GM19043 (cell line): Measurements from ENCODE around the gene SCRN2.

ENCODE experiments used
- ATAC-seq: cut with Tn5 transposase; IDR thresholded peaks from one replicate; pipeline ENCODE4 v1.9.1; 2021; ENCODE audit warnings: low read depth; ENCODE audit not compliant: unreplicated experiment

SCRN2 gene

GRCh38 chr17:47847341-47848197 is 6.5 kb upstream of the SCRN2 start:
- no peak for ATAC-seq

- no peak for ATAC-seq
Measured at GRCh38 chr17:47846716-47847340, 5.8 kb upstream of the SCRN2 start.

- ATAC-seq, result no peak
Measured at GRCh38 chr17:47845716-47846075, 4.6 kb upstream of the SCRN2 start.

GRCh38 chr17:47844814-47845715 is 4.0 kb upstream of the SCRN2 start:
- no peak for ATAC-seq

GRCh38 chr17:47844227-47844626 is 3.2 kb upstream of the SCRN2 start:
- no peak for ATAC-seq

GRCh38 chr17:47843391-47843730 is 2.3 kb upstream of the SCRN2 start:
- ATAC-seq, result no peak

- ATAC-seq, result no peak
Measured at GRCh38 chr17:47841488-47842291, 617 bp upstream of the SCRN2 start.

GRCh38 chr17:47840001-47840741 is 902 bp downstream of the SCRN2 start:
- no peak for ATAC-seq

- no peak for ATAC-seq
Measured at GRCh38 chr17:47839071-47839470, 2.0 kb downstream of the SCRN2 start.

GRCh38 chr17:47838636-47839035 is 2.4 kb downstream of the SCRN2 start:
- no peak for ATAC-seq

GRCh38 chr17:47837401-47838039 is 3.6 kb downstream of the SCRN2 start:
- no peak for ATAC-seq

- ATAC-seq, result no peak
Measured at GRCh38 chr17:47836601-47837000, 4.5 kb downstream of the SCRN2 start.

GRCh38 chr17:47834756-47835155 is 6.3 kb downstream of the SCRN2 start:
- ATAC-seq, result no peak

- no peak for ATAC-seq
Measured at GRCh38 chr17:47831934-47832327, 9.1 kb downstream of the SCRN2 start.

GRCh38 chr17:47831003-47831933 is 9.8 kb downstream of the SCRN2 start, which contains the start of the genes LRRC46 and MRPL10:
LRRC46 (plus strand) TSS chr17:47831670; CDS start chr17:47831990, 320 bp downstream.
MRPL10 (minus strand) TSS chr17:47831541; CDS start chr17:47831511, 30 bp downstream.
- peak; percentile 78 for ATAC-seq

- ATAC-seq, result no peak
Measured at GRCh38 chr17:47830396-47831002, 10.6 kb downstream of the SCRN2 start.

GRCh38 chr17:47829870-47830269 is 11.2 kb downstream of the SCRN2 start:
- no peak for ATAC-seq

GRCh38 chr17:47823519-47823918 is 17.6 kb downstream of the SCRN2 start:
- ATAC-seq, result no peak
